Smooth muscle cell of bladder (primary cell): ENCODE data around the gene NFE2L1. TPM values are rescaled to one million over a fixed set of nuclear protein-coding genes. Genes with fewer than 3 reads are reported as not detected.

ENCODE experiments used
- total RNA-seq: library from RNA; depleted of rRNA; stranded (reverse); fragments of >200 nt; gene quantifications from 2 replicates; pipeline ENCODE4 v1.2.3, GENCODE V29; 2014

Gene NFE2L1, protein sequence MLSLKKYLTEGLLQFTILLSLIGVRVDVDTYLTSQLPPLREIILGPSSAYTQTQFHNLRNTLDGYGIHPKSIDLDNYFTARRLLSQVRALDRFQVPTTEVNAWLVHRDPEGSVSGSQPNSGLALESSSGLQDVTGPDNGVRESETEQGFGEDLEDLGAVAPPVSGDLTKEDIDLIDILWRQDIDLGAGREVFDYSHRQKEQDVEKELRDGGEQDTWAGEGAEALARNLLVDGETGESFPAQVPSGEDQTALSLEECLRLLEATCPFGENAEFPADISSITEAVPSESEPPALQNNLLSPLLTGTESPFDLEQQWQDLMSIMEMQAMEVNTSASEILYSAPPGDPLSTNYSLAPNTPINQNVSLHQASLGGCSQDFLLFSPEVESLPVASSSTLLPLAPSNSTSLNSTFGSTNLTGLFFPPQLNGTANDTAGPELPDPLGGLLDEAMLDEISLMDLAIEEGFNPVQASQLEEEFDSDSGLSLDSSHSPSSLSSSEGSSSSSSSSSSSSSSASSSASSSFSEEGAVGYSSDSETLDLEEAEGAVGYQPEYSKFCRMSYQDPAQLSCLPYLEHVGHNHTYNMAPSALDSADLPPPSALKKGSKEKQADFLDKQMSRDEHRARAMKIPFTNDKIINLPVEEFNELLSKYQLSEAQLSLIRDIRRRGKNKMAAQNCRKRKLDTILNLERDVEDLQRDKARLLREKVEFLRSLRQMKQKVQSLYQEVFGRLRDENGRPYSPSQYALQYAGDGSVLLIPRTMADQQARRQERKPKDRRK
- total RNA-seq = 80.6 and 90.0 TPM in 2 replicates

DNA sequence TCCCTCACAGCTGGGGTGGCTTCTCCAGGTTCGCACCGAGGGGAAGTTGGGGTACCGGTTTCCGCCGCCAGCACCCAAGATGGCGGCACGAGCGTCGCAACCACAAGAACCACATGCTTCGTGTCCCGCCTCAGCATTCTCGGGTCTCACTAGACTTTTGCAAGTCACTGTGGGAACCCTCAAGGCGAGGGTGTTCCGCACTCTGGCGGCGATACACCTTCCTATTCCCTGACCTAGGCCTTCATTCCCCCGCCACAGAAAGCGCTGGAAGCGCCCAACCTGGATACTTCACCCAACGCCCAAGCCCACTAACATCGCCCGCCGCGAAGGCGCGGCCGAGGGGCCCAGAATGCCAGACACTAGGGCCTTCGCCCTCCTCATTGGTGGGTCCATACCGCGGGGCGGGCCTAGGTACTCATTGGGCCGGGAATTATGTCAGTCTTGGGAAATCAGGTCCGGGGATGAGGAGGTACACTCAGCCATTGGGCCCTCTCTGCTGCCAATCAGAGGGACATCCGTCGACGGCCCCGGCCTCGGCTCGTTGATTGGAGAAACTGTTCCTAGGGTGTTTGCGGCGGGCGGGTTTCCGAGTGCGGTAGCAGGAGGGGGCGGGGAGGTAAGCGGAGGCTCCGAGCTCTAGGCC is at the start of gene NFE2L1:
Gene NFE2L1 (plus strand): TSS at position 619 of the 643 bp plus-strand sequence. CDS start 2,760 bp downstream, outside the sequence.

DNA sequence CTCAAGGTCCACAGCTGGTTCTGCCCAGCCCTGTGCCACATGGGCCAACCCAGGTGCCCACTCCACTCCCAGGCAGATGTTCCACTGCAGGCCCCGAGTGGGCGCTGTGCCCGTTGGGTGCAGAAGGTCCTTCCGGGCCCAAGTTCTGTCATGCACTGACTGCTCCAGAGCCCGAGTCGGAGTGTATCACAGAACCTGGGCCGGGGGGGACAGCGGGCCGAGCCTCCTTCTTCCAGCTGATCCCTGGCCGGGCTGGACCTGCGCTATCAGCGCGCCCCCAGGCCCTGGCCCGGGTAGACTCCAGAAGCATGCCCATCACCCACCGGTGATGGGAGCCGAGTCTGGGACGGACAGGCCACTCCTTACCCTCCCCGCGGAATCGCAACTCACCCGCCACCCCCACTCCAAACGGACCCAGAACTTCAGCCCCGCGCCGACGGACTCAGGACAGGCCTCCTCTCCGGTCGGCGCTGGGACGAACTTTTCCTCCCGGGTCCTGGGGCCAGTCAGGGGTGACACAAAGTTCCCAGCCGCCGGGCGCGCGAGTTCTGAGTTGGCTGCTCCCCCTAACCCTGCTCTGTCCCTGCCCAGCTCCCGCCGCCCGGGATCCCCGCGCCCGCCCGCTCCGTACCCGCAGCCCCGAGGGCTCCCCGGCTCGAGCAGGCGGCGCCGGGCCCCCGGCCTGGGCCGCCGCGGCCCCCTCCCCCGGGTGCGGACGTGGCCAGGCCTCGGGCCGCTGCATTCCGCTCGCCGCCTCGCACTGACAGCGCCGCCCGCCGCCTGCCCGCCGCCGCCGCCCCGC is 10.9 kb upstream of the NFE2L1 start, which contains the start of gene COPZ2:
Gene COPZ2 (minus strand): TSS at position 762 of the 802 bp plus-strand sequence. CDS start 20 bp downstream, at position 742.

DNA sequence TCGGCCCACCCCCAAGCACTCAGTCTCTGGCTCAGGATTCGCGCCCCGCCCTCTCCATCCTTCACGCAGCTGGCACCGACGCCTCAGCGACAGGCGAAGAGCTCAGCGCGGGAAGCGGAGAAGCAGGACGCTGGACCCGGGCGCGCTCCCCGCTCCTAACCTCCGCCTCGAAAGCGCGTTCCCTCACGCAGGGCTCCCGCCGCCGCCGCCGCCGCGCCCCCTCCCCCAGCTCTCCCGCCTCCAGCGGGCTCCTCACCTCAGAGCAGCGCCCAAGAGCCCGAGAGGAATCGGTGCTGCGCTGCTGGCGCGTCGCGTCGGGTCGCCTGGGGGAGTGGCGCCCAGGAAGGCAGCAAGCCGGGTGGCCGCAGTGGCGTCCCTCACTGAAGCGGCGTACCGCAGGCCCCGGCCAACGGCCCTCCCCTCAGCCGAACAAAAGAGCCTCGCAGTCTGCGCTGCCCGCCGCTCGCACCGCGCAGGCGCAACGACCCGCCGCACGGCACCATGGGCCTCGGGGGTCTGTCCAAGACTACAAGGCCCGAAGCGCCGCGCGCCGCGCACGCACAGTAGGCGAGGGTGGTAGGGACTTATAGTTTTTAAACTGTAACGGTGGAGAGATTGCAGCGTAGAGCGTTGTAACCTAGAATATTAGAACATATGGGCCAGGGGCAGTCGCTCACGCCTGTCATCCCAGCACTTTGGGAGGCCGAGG is 53.0 kb downstream of the NFE2L1 start, which contains the start of gene CBX1:
Gene CBX1 (minus strand): TSS at position 467 of the 709 bp plus-strand sequence. CDS start 24,474 bp downstream, outside the sequence.

DNA sequence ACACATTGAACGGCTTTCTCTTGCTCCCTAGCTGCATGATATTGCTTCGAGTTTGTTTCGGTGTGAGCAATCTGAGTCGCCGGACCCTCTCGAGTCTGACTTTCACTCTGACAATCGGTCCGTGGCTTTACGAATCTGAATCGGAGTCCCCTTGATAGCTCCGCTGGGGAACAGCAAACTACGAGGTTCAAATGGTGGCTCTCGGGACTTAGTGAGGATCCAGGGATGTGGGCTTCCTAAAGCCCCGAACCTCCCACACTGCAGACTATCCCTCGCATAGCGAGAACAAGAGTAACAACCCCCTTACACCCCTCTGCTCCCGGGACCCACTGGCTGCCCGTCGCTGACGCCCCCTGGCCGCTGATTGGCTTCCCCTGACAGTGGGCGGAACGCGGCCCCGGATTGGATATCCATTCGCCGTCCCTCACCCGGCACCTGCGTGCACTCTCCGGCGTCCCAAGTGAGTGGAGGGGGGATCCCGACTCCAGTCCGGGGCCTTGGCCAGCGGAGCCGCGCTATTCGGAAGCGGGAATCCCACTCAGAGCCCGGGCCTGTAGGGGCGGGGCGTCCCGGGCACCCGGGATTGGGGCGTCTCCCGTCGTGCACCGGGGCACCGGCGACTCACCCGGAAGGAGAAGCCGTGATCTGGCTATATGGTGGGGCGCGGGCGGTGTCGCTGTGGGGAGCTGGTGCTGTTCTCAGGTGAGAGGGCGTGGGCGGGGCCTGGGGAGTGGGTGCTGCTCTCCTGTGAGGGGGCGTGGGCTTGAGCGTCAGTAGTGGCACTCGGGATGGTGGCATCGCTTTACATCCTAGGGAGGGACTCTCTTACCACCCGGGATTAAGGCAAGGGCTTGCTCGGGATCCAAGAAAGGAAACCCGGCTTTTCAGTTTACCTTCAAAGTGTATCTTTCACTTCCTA is 59.2 kb downstream of the NFE2L1 start, which contains the start of gene SNX11:
Gene SNX11 (plus strand): TSS at position 630 of the 919 bp plus-strand sequence. CDS start 4,278 bp downstream, outside the sequence.

Other genes starting within 250 kb of the NFE2L1 start
- 5.8 and 8.4 TPM in 2 replicates for gene OSBPL7, start 226.6 kb upstream of the NFE2L1 start, total RNA-seq
- gene MRPL10, start 216.8 kb upstream of the NFE2L1 start, total RNA-seq = 16.5 and 21.0 TPM in 2 replicates
- gene LRRC46, start 216.7 kb upstream of the NFE2L1 start, total RNA-seq = 0.09 TPM in 1 of 2 replicates, not detected in the other
- gene SCRN2, start 207.1 kb upstream of the NFE2L1 start, total RNA-seq = 44.4 and 44.8 TPM in 2 replicates
- under 0.01 TPM in 2 replicates for gene SP6, start 197.2 kb upstream of the NFE2L1 start, total RNA-seq
- 0.14 and 0.28 TPM in 2 replicates for gene SP2, start 152.1 kb upstream of the NFE2L1 start, total RNA-seq
- gene PNPO, start 106.8 kb upstream of the NFE2L1 start, total RNA-seq = 17.1 and 21.1 TPM in 2 replicates
- not detected in 2 replicates for gene PRR15L, start 90.5 kb upstream of the NFE2L1 start, total RNA-seq
- 69.1 and 88.3 TPM in 2 replicates for gene CDK5RAP3, start 77.2 kb upstream of the NFE2L1 start, total RNA-seq
- 123 and 125 TPM in 2 replicates for gene COPZ2, start 10.6 kb upstream of the NFE2L1 start, total RNA-seq
- gene CBX1, start 53.1 kb downstream of the NFE2L1 start, total RNA-seq = 28.2 and 37.2 TPM in 2 replicates
- gene SNX11, start 59.4 kb downstream of the NFE2L1 start, total RNA-seq = 9.2 and 11.6 TPM in 2 replicates